Measurements from ENCODE around the gene GRPEL2.

The GRPEL2 gene

GRCh38 chr5:149353911-149354310 lies 8.6 kb downstream of the GRPEL2 start:
- Mint-ChIP-seq H3K27me3 (no peaks in the 10 kb centered on the region), H3K4me3 (no peak overlapping the region), H3K9me3 (no peaks in the 10 kb centered on the region), H3K4me1 (peaks cover 87% of the 10 kb centered on the region), H3K27ac (peak overlapping the region; percentile 77), H3K36me3 (peaks cover 67% of the 10 kb centered on the region)
- DNase-seq: no peak
- CTCF ChIA-PET: interaction anchor here (1.5 to 2.4 kb wide), 2 partner anchors 14 to 18 kb away, joined by 4 to 7 read pairs; no protein-coding TSS in a partner anchor

GRCh38 chr5:149355688-149356087 lies 10.4 kb downstream of the GRPEL2 start:
- CTCF ChIA-PET: interaction anchor here (0.7 to 3.8 kb wide), 2 partner anchors 12 to 209 kb away, joined by 3 to 46 read pairs; no protein-coding TSS in a partner anchor
- Mint-ChIP-seq H3K4me3 (no peak overlapping the region), H3K4me1 (peaks cover 87% of the 10 kb centered on the region), H3K36me3 (peaks cover 64% of the 10 kb centered on the region), H3K27ac (peak overlapping the region; percentile 29), H3K27me3 (no peaks in the 10 kb centered on the region), H3K9me3 (no peaks in the 10 kb centered on the region)
- no peak for DNase-seq

GRCh38 chr5:149356391-149356790 lies 11.1 kb downstream of the GRPEL2 start:
- no peak for DNase-seq
- peaks cover 59% of the 10 kb centered on the region for H3K36me3 Mint-ChIP-seq
- peaks cover 87% of the 10 kb centered on the region for H3K4me1 Mint-ChIP-seq
- no peaks in the 10 kb centered on the region for H3K9me3 Mint-ChIP-seq
- H3K4me3 Mint-ChIP-seq: no peak overlapping the region
- CTCF ChIA-PET: interaction anchor here (0.6 to 3.8 kb wide), 2 partner anchors 11 to 496 kb away, joined by 3 to 46 read pairs; no protein-coding TSS in a partner anchor
- no peak overlapping the region for H3K27ac Mint-ChIP-seq
- no peaks in the 10 kb centered on the region for H3K27me3 Mint-ChIP-seq

GRCh38 chr5:149357370-149358293 lies 12.3 kb downstream of the GRPEL2 start, which contains the start of gene PCYOX1L:
Gene PCYOX1L, plus strand, starts transcription at chr5:149358046. Its CDS starts 23 bp downstream, at chr5:149358069.
- DNase-seq: peak; percentile 96
- Mint-ChIP-seq H3K4me1 (peaks cover 74% of the 10 kb centered on the region), H3K9me3 (no peaks in the 10 kb centered on the region), H3K4me3 (peak within 1 kb of the TSS; percentile 89), H3K27me3 (no peaks in the 10 kb centered on the region), H3K36me3 (peaks cover 47% of the 10 kb centered on the region), H3K27ac (peak within 1 kb of the TSS; percentile 82)
- CTCF ChIA-PET: interaction anchor here (0.8 to 3.8 kb wide), 5 partner anchors 8 to 14 kb away, joined by 3 to 46 read pairs (median 3); partner anchors contain the start of gene GRPEL2

GRCh38 chr5:149358294-149358651 lies 13.0 kb downstream of the GRPEL2 start:
- H3K4me3 Mint-ChIP-seq: peak overlapping the region; percentile 89
- peak overlapping the region; percentile 82 for H3K27ac Mint-ChIP-seq
- peaks cover 71% of the 10 kb centered on the region for H3K4me1 Mint-ChIP-seq
- peaks cover 49% of the 10 kb centered on the region for H3K36me3 Mint-ChIP-seq
- peak; percentile 53 for DNase-seq
- CTCF ChIA-PET: interaction anchor here (0.8 to 3.8 kb wide), 5 partner anchors 9 to 13 kb away, joined by 3 to 46 read pairs (median 3); partner anchors contain the start of gene GRPEL2
- no peaks in the 10 kb centered on the region for H3K27me3 Mint-ChIP-seq
- no peaks in the 10 kb centered on the region for H3K9me3 Mint-ChIP-seq

- Mint-ChIP-seq H3K4me1 (peaks cover 65% of the 10 kb centered on the region), H3K4me3 (peak overlapping the region; percentile 89), H3K27ac (peak overlapping the region; percentile 82), H3K36me3 (peaks cover 44% of the 10 kb centered on the region), H3K9me3 (no peaks in the 10 kb centered on the region), H3K27me3 (no peaks in the 10 kb centered on the region)
- CTCF ChIA-PET: interaction anchor here (0.9 to 3.8 kb wide), 6 partner anchors 8 to 206 kb away, joined by 3 to 46 read pairs (median 4); no protein-coding TSS in a partner anchor
- DNase-seq: no peak
Measured at GRCh38 chr5:149358868-149359495, 13.7 kb downstream of the GRPEL2 start.

GRCh38 chr5:149360272-149360671 lies 15.0 kb downstream of the GRPEL2 start:
- Mint-ChIP-seq H3K27me3 (no peaks in the 10 kb centered on the region), H3K9me3 (no peaks in the 10 kb centered on the region), H3K4me1 (peaks cover 54% of the 10 kb centered on the region), H3K36me3 (peaks cover 44% of the 10 kb centered on the region), H3K27ac (peak overlapping the region; percentile 75), H3K4me3 (peak overlapping the region; percentile 49)
- CTCF ChIA-PET: interaction anchor here (0.7 to 3.8 kb wide), 8 partner anchors 9 to 256 kb away, joined by 3 to 26 read pairs (median 4); no protein-coding TSS in a partner anchor
- no peak for DNase-seq

GRCh38 chr5:149362541-149362940 lies 17.2 kb downstream of the GRPEL2 start:
- CTCF ChIA-PET: interaction anchor here (3.8 to 14.8 kb wide), 2 partner anchors 10 to 46 kb away, joined by 26 to 372 read pairs; no protein-coding TSS in a partner anchor
- H3K36me3 Mint-ChIP-seq: peaks cover 41% of the 10 kb centered on the region
- H3K27me3 Mint-ChIP-seq: no peaks in the 10 kb centered on the region
- H3K9me3 Mint-ChIP-seq: no peaks in the 10 kb centered on the region
- H3K4me1 Mint-ChIP-seq: peaks cover 41% of the 10 kb centered on the region
- no peak overlapping the region for H3K4me3 Mint-ChIP-seq
- no peak overlapping the region for H3K27ac Mint-ChIP-seq
- DNase-seq: no peak

GRCh38 chr5:149363358-149363757 lies 18.1 kb downstream of the GRPEL2 start:
- H3K27ac Mint-ChIP-seq: no peak overlapping the region
- no peak for DNase-seq
- no peaks in the 10 kb centered on the region for H3K9me3 Mint-ChIP-seq
- no peaks in the 10 kb centered on the region for H3K27me3 Mint-ChIP-seq
- H3K4me3 Mint-ChIP-seq: no peak overlapping the region
- peaks cover 36% of the 10 kb centered on the region for H3K4me1 Mint-ChIP-seq
- peaks cover 43% of the 10 kb centered on the region for H3K36me3 Mint-ChIP-seq
- CTCF ChIA-PET: interaction anchor here (1.3 to 14.8 kb wide), 2 partner anchors 10 to 47 kb away, joined by 3 to 372 read pairs; no protein-coding TSS in a partner anchor

- CTCF ChIA-PET: interaction anchor here (0.6 to 14.8 kb wide), 3 partner anchors 10 to 1720 kb away, joined by 3 to 372 read pairs (median 3); no protein-coding TSS in a partner anchor
- Mint-ChIP-seq H3K4me1 (peaks cover 30% of the 10 kb centered on the region), H3K9me3 (no peaks in the 10 kb centered on the region), H3K27ac (no peak overlapping the region), H3K27me3 (no peaks in the 10 kb centered on the region), H3K36me3 (peaks cover 45% of the 10 kb centered on the region), H3K4me3 (no peak overlapping the region)
- no peak for DNase-seq
Measured at GRCh38 chr5:149363936-149364335, 18.6 kb downstream of the GRPEL2 start.

GRCh38 chr5:149364719-149365118 lies 19.4 kb downstream of the GRPEL2 start:
- Mint-ChIP-seq H3K27ac (no peak overlapping the region), H3K36me3 (peaks cover 40% of the 10 kb centered on the region), H3K4me3 (no peak overlapping the region), H3K4me1 (peaks cover 23% of the 10 kb centered on the region), H3K27me3 (no peaks in the 10 kb centered on the region), H3K9me3 (no peaks in the 10 kb centered on the region)
- CTCF ChIA-PET: interaction anchor here (0.6 to 14.8 kb wide), 3 partner anchors 9 to 1719 kb away, joined by 3 to 372 read pairs (median 3); no protein-coding TSS in a partner anchor
- no peak for DNase-seq

- Mint-ChIP-seq H3K9me3 (no peaks in the 10 kb centered on the region), H3K4me1 (peaks cover 16% of the 10 kb centered on the region), H3K27me3 (no peaks in the 10 kb centered on the region), H3K27ac (no peak overlapping the region), H3K36me3 (peaks cover 34% of the 10 kb centered on the region), H3K4me3 (no peak overlapping the region)
- no peak for DNase-seq
- CTCF ChIA-PET: interaction anchor here (0.6 to 14.8 kb wide), 5 partner anchors 8 to 478 kb away, joined by 3 to 372 read pairs (median 21); partner anchors contain the start of genes GRPEL2 and PCYOX1L
Measured at GRCh38 chr5:149365418-149365817, 20.1 kb downstream of the GRPEL2 start.

GRCh38 chr5:149366169-149366729 lies 20.9 kb downstream of the GRPEL2 start:
- DNase-seq: no peak
- Mint-ChIP-seq H3K9me3 (no peaks in the 10 kb centered on the region), H3K27ac (peak overlapping the region; percentile 16), H3K4me1 (peaks cover 7% of the 10 kb centered on the region), H3K4me3 (no peak overlapping the region), H3K36me3 (peaks cover 29% of the 10 kb centered on the region), H3K27me3 (no peaks in the 10 kb centered on the region)
- CTCF ChIA-PET: interaction anchor here (0.7 to 14.8 kb wide), 12 partner anchors 9 to 199 kb away, joined by 3 to 372 read pairs (median 14); partner anchors contain the start of genes GRPEL2, IL17B and PCYOX1L
